Neural cell (in vitro differentiated cells): Measurements from ENCODE around the gene TOLLIP. TPM values are rescaled to one million over a fixed set of nuclear protein-coding genes. Genes with fewer than 3 reads are reported as not detected.

Experiments used
- H2AFZ ChIP-seq: fragments of 200-600, 300-800 bp; sonication (generic), shearing (Covaris generic); 2 replicates; pipeline ENCODE4 v1.6.0; 2014; ENCODE audit warnings: low read depth, mild to moderate bottlenecking, antibody characterized with exemption, low read length, moderate library complexity
- H3F3A ChIP-seq: fragments of 200-600 bp; shearing (Covaris generic); 2 replicates; pipeline ENCODE4 v1.6.1; 2016; ENCODE audit warnings: mild to moderate bottlenecking, moderate library complexity, mixed read lengths, antibody characterized with exemption, low read length; ENCODE audit not compliant: insufficient read depth, poor library complexity, severe bottlenecking
- H3K27ac ChIP-seq: fragments of 200-600, 300-800 bp; sonication (generic), shearing (Covaris generic); 2 replicates; pipeline ENCODE4 v1.5.1; 2014; ENCODE audit warnings: mild to moderate bottlenecking, low read length, moderate library complexity
- H3K27me3 ChIP-seq: fragments of 300-800, 200-600 bp; sonication (generic), shearing (Covaris generic); 2 replicates; pipeline ENCODE4 v1.6.0; 2014; ENCODE audit warnings: mild to moderate bottlenecking, low read depth, low read length, moderate library complexity; ENCODE audit not compliant: insufficient read depth
- H3K36me3 ChIP-seq: fragments of 300-800, 200-600 bp; sonication (generic), shearing (Covaris generic); 2 replicates; pipeline ENCODE4 v1.5.1; 2014; ENCODE audit warnings: mild to moderate bottlenecking, antibody characterized with exemption, low read length, moderate library complexity; ENCODE audit not compliant: insufficient read depth
- H3K4me2 ChIP-seq: fragments of 300-800, 200-600 bp; sonication (generic), shearing (Covaris generic); 2 replicates; pipeline ENCODE4 v1.6.0; 2014; ENCODE audit warnings: mild to moderate bottlenecking, low read length
- H3K4me3 ChIP-seq: fragments of 300-800, 200-600 bp; sonication (generic), shearing (Covaris generic); 2 replicates; pipeline ENCODE4 v1.5.1; 2014; ENCODE audit warnings: mild to moderate bottlenecking, low read length, moderate library complexity
- H3K79me2 ChIP-seq: fragments of 200-600 bp; shearing (Covaris generic); replicated peaks from 2 replicates; pipeline ENCODE4 v1.6.0; 2014; ENCODE audit warnings: mild to moderate bottlenecking, low read length, moderate library complexity; ENCODE audit not compliant: insufficient read depth
- H3K9ac ChIP-seq: fragments of 300-800, 200-600 bp; sonication (generic), shearing (Covaris generic); 2 replicates; pipeline ENCODE4 v1.6.1; 2016; ENCODE audit warnings: mild to moderate bottlenecking, low read length, mixed read lengths
- H3K9me2 ChIP-seq: fragments of 200-600 bp; shearing (Covaris generic); 2 replicates; pipeline ENCODE4 v1.6.1; 2016; ENCODE audit warnings: mild to moderate bottlenecking, low read length, mixed read lengths; ENCODE audit not compliant: insufficient read depth
- H3K9me3 ChIP-seq: fragments of 200-600, 300-800 bp; sonication (generic), shearing (Covaris generic); 2 replicates; pipeline ENCODE4 v1.6.1; 2016; ENCODE audit warnings: mild to moderate bottlenecking, mixed run types, low read length, moderate library complexity, mixed read lengths
- H4K20me1 ChIP-seq: fragments of 200-600 bp; shearing (Covaris generic); 2 replicates; pipeline ENCODE4 v1.6.1; 2016; ENCODE audit warnings: mild to moderate bottlenecking, mixed run types; ENCODE audit not compliant: insufficient read depth
- EP300 ChIP-seq: fragments of 450-650 bp; conservative IDR thresholded peaks from 2 replicates; pipeline ENCODE4 v1.6.1; 2014; ENCODE audit warnings: antibody characterized with exemption, mild to moderate bottlenecking, moderate library complexity; ENCODE audit not compliant: poor library complexity, severe bottlenecking
- EZH2 ChIP-seq: fragments of 200-600, 300-800 bp; shearing (Covaris generic), sonication (generic); IDR thresholded peaks from 2 replicates; pipeline ENCODE4 v1.6.1; 2014; ENCODE audit warnings: antibody characterized with exemption, low read length, borderline replicate concordance, mild to moderate bottlenecking; ENCODE audit not compliant: insufficient read depth, poor library complexity, severe bottlenecking
- MXI1 ChIP-seq: fragments of 450-650 bp; conservative IDR thresholded peaks from 2 replicates; pipeline ENCODE4 v1.6.1; 2014; ENCODE audit warnings: antibody characterized with exemption, mild to moderate bottlenecking; ENCODE audit not compliant: poor library complexity, severe bottlenecking
- POLR2AphosphoS5 ChIP-seq: IDR thresholded peaks from 2 replicates; pipeline ENCODE4 v1.6.1; 2012
- RAD21 ChIP-seq: fragments of 450-650 bp; conservative IDR thresholded peaks from 2 replicates; pipeline ENCODE4 v1.6.1; 2014; ENCODE audit warnings: antibody characterized with exemption, mild to moderate bottlenecking, moderate library complexity
- SMC3 ChIP-seq: fragments of 450-650 bp; conservative IDR thresholded peaks from 2 replicates; pipeline ENCODE4 v1.6.1; 2014; ENCODE audit warnings: antibody characterized with exemption, mild to moderate bottlenecking, moderate library complexity; ENCODE audit not compliant: poor library complexity
- TAF1 ChIP-seq: IDR thresholded peaks from 2 replicates; pipeline ENCODE4 v1.6.1; 2012; ENCODE audit warnings: low read depth
- polyA plus RNA-seq: library from polyadenylated mRNA; depleted of rRNA; stranded (reverse); fragments of >200 nt; gene quantifications from 2 replicates; pipeline ENCODE4 v1.2.3, GENCODE V29; 2014
- TF ChIP-seq, protein P1 (sequence below): fragments of 450-650 bp; IDR thresholded peaks from 2 replicates; pipeline ENCODE4 v1.5.1; 2014; ENCODE audit warnings: antibody characterized with exemption, mild to moderate bottlenecking, moderate library complexity; ENCODE audit not compliant: poor library complexity, severe bottlenecking
- TF ChIP-seq, protein P2 (sequence below): IDR thresholded peaks from 2 replicates; pipeline ENCODE4 v1.6.1; 2012; ENCODE audit warnings: borderline replicate concordance

TOLLIP gene
- polyA plus RNA-seq, 1 donor from 2014 or later = 24.1 TPM

- H3K27me3 ChIP-seq = no peaks in the 10 kb centered on the region
- H3F3A ChIP-seq = no peaks in the 10 kb centered on the region
- H3K9ac ChIP-seq = no peak overlapping the region
- no peak overlapping the region for H2AFZ ChIP-seq
- H3K9me2 ChIP-seq = no peaks in the 10 kb centered on the region
- no peak overlapping the region for H3K4me3 ChIP-seq
- H3K4me2 ChIP-seq = no peak overlapping the region
- no peak overlapping the region for H3K27ac ChIP-seq
- H3K79me2 ChIP-seq = no peaks in the 10 kb centered on the region
- no peaks in the 10 kb centered on the region for H4K20me1 ChIP-seq
- TF ChIP-seq, protein P1, sequence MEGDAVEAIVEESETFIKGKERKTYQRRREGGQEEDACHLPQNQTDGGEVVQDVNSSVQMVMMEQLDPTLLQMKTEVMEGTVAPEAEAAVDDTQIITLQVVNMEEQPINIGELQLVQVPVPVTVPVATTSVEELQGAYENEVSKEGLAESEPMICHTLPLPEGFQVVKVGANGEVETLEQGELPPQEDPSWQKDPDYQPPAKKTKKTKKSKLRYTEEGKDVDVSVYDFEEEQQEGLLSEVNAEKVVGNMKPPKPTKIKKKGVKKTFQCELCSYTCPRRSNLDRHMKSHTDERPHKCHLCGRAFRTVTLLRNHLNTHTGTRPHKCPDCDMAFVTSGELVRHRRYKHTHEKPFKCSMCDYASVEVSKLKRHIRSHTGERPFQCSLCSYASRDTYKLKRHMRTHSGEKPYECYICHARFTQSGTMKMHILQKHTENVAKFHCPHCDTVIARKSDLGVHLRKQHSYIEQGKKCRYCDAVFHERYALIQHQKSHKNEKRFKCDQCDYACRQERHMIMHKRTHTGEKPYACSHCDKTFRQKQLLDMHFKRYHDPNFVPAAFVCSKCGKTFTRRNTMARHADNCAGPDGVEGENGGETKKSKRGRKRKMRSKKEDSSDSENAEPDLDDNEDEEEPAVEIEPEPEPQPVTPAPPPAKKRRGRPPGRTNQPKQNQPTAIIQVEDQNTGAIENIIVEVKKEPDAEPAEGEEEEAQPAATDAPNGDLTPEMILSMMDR = no peak
- TF ChIP-seq, protein P2, sequence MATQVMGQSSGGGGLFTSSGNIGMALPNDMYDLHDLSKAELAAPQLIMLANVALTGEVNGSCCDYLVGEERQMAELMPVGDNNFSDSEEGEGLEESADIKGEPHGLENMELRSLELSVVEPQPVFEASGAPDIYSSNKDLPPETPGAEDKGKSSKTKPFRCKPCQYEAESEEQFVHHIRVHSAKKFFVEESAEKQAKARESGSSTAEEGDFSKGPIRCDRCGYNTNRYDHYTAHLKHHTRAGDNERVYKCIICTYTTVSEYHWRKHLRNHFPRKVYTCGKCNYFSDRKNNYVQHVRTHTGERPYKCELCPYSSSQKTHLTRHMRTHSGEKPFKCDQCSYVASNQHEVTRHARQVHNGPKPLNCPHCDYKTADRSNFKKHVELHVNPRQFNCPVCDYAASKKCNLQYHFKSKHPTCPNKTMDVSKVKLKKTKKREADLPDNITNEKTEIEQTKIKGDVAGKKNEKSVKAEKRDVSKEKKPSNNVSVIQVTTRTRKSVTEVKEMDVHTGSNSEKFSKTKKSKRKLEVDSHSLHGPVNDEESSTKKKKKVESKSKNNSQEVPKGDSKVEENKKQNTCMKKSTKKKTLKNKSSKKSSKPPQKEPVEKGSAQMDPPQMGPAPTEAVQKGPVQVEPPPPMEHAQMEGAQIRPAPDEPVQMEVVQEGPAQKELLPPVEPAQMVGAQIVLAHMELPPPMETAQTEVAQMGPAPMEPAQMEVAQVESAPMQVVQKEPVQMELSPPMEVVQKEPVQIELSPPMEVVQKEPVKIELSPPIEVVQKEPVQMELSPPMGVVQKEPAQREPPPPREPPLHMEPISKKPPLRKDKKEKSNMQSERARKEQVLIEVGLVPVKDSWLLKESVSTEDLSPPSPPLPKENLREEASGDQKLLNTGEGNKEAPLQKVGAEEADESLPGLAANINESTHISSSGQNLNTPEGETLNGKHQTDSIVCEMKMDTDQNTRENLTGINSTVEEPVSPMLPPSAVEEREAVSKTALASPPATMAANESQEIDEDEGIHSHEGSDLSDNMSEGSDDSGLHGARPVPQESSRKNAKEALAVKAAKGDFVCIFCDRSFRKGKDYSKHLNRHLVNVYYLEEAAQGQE = no peak
- TF ChIP-seq POLR2AphosphoS5 = no peak
- H3K36me3 ChIP-seq = no peaks in the 10 kb centered on the region
- H3K9me3 ChIP-seq = no peaks in the 10 kb centered on the region
These were observed 38.4 kb downstream of the TOLLIP start for GRCh38 chr11:1271002-1271401.

DNA sequence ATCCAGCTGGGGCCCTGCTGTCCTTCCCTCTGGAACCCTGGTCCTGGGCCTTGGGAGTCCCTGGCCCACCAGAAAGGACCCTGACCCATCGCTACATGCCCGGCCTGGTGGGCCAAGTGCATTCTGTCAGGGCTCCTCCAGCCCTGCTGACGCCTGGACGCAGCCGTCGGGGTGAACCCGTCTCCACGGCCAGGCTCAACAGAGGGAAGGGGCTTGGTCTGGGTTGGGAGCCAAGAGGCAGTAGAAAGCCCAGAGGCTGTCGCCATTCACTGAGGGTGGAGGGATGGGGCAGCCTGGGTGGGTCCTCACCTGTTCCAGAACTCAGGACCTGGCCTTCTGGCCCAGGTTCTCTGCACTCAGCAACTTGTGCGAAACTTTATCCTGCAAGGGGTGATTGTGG lies 39.0 kb downstream of the TOLLIP start:
- Histone ChIP-seq H3K9me2 (no peaks in the 10 kb centered on the region), H2AFZ (no peak overlapping the region), H4K20me1 (no peaks in the 10 kb centered on the region), H3K27me3 (no peaks in the 10 kb centered on the region), H3F3A (no peaks in the 10 kb centered on the region), H3K9ac (no peak overlapping the region), H3K4me3 (no peak overlapping the region), H3K79me2 (no peaks in the 10 kb centered on the region), H3K27ac (no peak overlapping the region), H3K4me2 (no peak overlapping the region), H3K36me3 (no peaks in the 10 kb centered on the region), H3K9me3 (no peaks in the 10 kb centered on the region)
- no peak for TF ChIP-seq TAF1
- TF ChIP-seq EP300 = no peak
- no peak for TF ChIP-seq RAD21
- TF ChIP-seq, protein P1 = no peak
- TF ChIP-seq MXI1 = no peak
- no peak for TF ChIP-seq SMC3
- no peak for TF ChIP-seq EZH2
- TF ChIP-seq POLR2AphosphoS5 = no peak
- TF ChIP-seq, protein P2 = no peak
